H54 (cell line): ENCODE measurements around the gene SHB.
"Not testable (repeated sequence)": the region's sequence is repeated elsewhere in the genome, so short reads cannot be mapped to it uniquely, and the experiment has no call there.

Experiments used
- DNase-seq: peaks from one replicate; pipeline ENCODE4 v3.0.0; 2011; ENCODE audit warnings: low spot score, mixed read lengths; ENCODE audit not compliant: insufficient read length
- FAIRE-seq: peaks from 3 replicates; lab custom pipeline; 2011; peaks lifted over from hg19 to GRCh38; lab: Jason Lieb, UNC
- POLR2A ChIP-seq: IDR thresholded peaks from 2 replicates; pipeline ENCODE4 v1.6.1; 2011; ENCODE audit warnings: low read depth, mild to moderate bottlenecking, low read length

SHB gene

GRCh38 chr9:37906312-37907239 is 162.5 kb downstream of the SHB start:
- no peak for DNase-seq
- TF ChIP-seq POLR2A: no peak
- no peak for FAIRE-seq

- FAIRE-seq (no peak), DNase-seq (no peak)
- no peak for TF ChIP-seq POLR2A
Measured at GRCh38 chr9:37905776-37906175, 163.3 kb downstream of the SHB start.

- no peak for TF ChIP-seq POLR2A
- DNase-seq (no peak), FAIRE-seq (no peak)
Measured at GRCh38 chr9:37905131-37905505, 163.9 kb downstream of the SHB start.

GRCh38 chr9:37904445-37905130 is 164.4 kb downstream of the SHB start:
- FAIRE-seq (no peak), DNase-seq (no peak)
- TF ChIP-seq POLR2A: no peak

GRCh38 chr9:37903647-37904444 is 165.2 kb downstream of the SHB start, which contains the start of gene SLC25A51:
TSS of gene SLC25A51 (minus strand) at chr9:37904127. CDS start at chr9:37888550, 15,577 bp downstream.
- DNase-seq (peak; percentile 77), FAIRE-seq (no peak)
- TF ChIP-seq POLR2A: peak; percentile 65

GRCh38 chr9:37902796-37903646 is 166.0 kb downstream of the SHB start:
- FAIRE-seq (peak; percentile 69), DNase-seq (no peak)
- no peak for TF ChIP-seq POLR2A

GRCh38 chr9:37902131-37902530 is 166.9 kb downstream of the SHB start:
- no peak for TF ChIP-seq POLR2A
- DNase-seq (no peak), FAIRE-seq (no peak)

- no peak for TF ChIP-seq POLR2A
- no peak for FAIRE-seq
- no peak for DNase-seq
Measured at GRCh38 chr9:37899041-37899440, 170.0 kb downstream of the SHB start.

GRCh38 chr9:37897665-37898064 is 171.4 kb downstream of the SHB start:
- FAIRE-seq (no peak), DNase-seq (no peak)
- no peak for TF ChIP-seq POLR2A

- DNase-seq (no peak), FAIRE-seq (no peak)
- TF ChIP-seq POLR2A: no peak
Measured at GRCh38 chr9:37892063-37892462, 177.0 kb downstream of the SHB start.

GRCh38 chr9:37891042-37891441 is 178.0 kb downstream of the SHB start:
- not testable (repeated sequence) for FAIRE-seq, DNase-seq

- no peak for TF ChIP-seq POLR2A
- FAIRE-seq: no peak
- no peak for DNase-seq
Measured at GRCh38 chr9:37889536-37889935, 179.5 kb downstream of the SHB start.

GRCh38 chr9:37887977-37888583 is 180.9 kb downstream of the SHB start:
- FAIRE-seq, DNase-seq: not testable (repeated sequence)
